Spinal cord (tissue), 10 donors: ENCODE results near the gene NGFR. TPM values are rescaled to one million over a fixed set of nuclear protein-coding genes. Genes with fewer than 3 reads are reported as not detected.

Source experiments
- DNase-seq, 6 donors: peaks; one replicate each; pipeline versions ENCODE4 v3.0.0 to v3.0.0-alpha.2; 2013 to 2015; ENCODE audit warnings: low spot score in 6 of 6, low read depth in 4 of 6
- H3K27ac ChIP-seq: one replicate; pipeline ENCODE4 v1.5.1; 2013; ENCODE audit warnings: low read depth, low read length, control low read depth
- H3K27me3 ChIP-seq: one replicate; pipeline ENCODE4 v1.6.1; 2013; ENCODE audit warnings: low read length; ENCODE audit not compliant: control insufficient read depth, insufficient read depth
- H3K36me3 ChIP-seq: one replicate; pipeline ENCODE4 v1.6.1; 2013; ENCODE audit warnings: low read length; ENCODE audit not compliant: control insufficient read depth, insufficient read depth
- H3K4me1 ChIP-seq: one replicate; pipeline ENCODE4 v1.6.1; 2013; ENCODE audit warnings: low read length; ENCODE audit not compliant: control insufficient read depth, insufficient read depth
- H3K4me3 ChIP-seq: one replicate; pipeline ENCODE4 v1.5.1; 2013; ENCODE audit warnings: low read depth, low read length, control low read depth
- H3K9me3 ChIP-seq: one replicate; pipeline ENCODE4 v1.6.1; 2013; ENCODE audit warnings: low read length; ENCODE audit not compliant: control insufficient read depth, insufficient read depth
- WGBS: methylation state at CpG from one replicate; pipeline ENCODE4 v1.1.5; 2013; ENCODE audit warnings: missing lambda C conversion rate; ENCODE audit not compliant: insufficient coverage; 5-methylcytosine and 5-hydroxymethylcytosine counted together
- polyA plus RNA-seq, 2 donors: library from polyadenylated mRNA; unstranded; fragments of 120-200 nt; gene quantifications; one replicate each; pipeline ENCODE4 v1.2.1, GENCODE V29; 2013; ENCODE audit not compliant: insufficient read length in 2 of 2
- total RNA-seq, 2 donors: library from RNA; depleted of rRNA in 1 of 2; stranded (reverse); fragments of 120-200 nt in 1 of 2; fragments of >200 nt in 1 of 2; gene quantifications; one replicate each; pipeline versions ENCODE4 v1.2.3 to v1.2.4, GENCODE V29; 2013 to 2014
- donor health status: healthy.

NGFR gene
- total and polyA plus RNA-seq, 4 donors = 39.2 to 54.0 (median 42.0) TPM

GRCh38 chr17:49468811-49469385 lies 26.2 kb upstream of the NGFR start:
- DNase-seq = no peak
- Histone ChIP-seq H3K27ac (no peak overlapping the region), H3K4me1 (peaks cover 38% of the 10 kb centered on the region), H3K27me3 (peaks cover 16% of the 10 kb centered on the region), H3K4me3 (no peak overlapping the region), H3K36me3 (no peaks in the 10 kb centered on the region), H3K9me3 (no peaks in the 10 kb centered on the region)
- no CpG with 5 or more reads among the region's 1 CpG for WGBS

DNA sequence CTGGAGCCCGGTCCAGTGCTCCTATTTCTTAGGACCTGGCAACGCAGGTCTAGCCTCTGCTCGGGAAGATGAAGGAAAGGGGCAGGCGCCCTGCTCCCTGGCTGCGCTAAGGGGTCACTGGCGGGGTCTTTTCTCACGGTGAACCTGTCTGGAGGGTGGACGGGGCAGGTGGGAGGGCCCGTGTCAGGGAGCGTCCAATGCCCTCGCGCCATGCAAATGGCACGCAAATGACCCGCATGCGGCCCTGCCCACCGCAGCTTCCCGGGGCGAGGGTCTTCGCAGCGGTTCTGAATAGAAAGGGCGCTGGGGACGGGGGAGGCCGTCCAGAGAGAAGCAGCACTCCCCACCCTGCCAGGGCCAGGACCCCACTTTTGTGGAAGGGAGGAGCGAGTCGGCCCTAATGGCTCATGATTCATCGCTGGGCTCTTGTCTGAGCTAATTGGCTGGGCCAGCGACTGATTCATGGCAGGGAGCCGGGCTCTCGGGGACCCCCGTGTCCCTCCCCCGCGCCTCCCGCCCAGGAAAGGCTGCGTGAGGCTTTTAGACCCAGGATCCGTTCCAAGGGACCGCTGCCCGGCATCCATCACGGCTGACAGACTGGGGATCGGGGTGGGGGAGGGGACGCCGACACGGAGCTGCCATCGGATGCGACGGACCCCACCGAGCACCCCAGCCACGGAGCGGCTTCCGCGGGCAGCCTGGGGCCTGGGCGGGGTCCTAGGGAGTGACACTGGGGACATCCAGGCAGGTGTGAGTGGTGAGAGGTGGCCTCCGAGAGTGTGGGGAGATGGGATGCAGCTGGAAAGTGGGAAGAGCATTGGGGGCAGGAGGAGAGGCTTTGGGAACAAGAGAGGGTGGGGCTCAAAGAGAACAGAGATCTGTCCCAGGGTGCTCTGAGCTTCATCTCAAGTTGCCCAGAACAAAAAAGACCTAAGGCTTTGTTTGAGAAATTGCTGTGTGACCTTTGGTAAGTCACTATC lies 25.0 kb upstream of the NGFR start:
- peaks cover 16% of the 10 kb centered on the region for H3K27me3 ChIP-seq
- WGBS = 4% methylated on average over 52 of the region's 52 CpGs
- DNase-seq = peak in 3 of 6 donors; percentile 25 to 78 (median 76)
- H3K9me3 ChIP-seq = no peaks in the 10 kb centered on the region
- H3K4me1 ChIP-seq = peaks cover 38% of the 10 kb centered on the region
- no peaks in the 10 kb centered on the region for H3K36me3 ChIP-seq
- H3K4me3 ChIP-seq = peak overlapping the region; percentile 19
- no peak overlapping the region for H3K27ac ChIP-seq

DNA sequence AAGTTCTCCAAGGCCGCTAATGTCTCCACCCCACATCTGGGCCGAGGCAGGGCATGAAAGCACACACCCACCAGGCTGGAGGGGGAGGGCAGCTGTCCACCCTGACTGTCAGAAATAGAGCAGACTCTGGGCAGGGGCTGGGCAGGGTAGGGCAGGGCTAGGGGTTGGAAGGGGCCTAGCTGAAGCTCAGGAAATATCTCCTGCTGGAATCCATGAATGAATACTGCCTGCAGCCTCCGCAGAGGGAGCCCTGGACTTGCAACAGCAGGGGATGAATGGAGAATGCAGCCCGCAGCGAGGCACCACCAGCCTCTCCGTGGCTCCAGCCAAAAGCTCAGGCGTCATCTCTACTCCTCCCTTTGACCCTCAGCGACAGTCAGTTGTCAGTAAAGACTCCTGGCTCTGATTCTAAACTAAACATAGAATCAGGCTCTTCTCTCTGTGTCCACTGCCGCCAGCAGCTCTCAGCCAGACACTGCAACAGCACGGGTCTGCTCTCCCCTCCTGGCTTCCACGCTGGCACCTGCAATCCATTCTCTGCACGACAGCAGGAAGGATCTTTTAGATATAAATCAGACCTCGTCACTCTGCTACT lies 23.9 kb upstream of the NGFR start:
- peaks cover 29% of the 10 kb centered on the region for H3K4me1 ChIP-seq
- no peaks in the 10 kb centered on the region for H3K36me3 ChIP-seq
- peak overlapping the region; percentile 29 for H3K27ac ChIP-seq
- peak in 2 of 6 donors; percentile 69 to 75 for DNase-seq
- WGBS = 20% methylated on average over 11 of the region's 13 CpGs
- no peaks in the 10 kb centered on the region for H3K9me3 ChIP-seq
- H3K27me3 ChIP-seq = peaks cover 16% of the 10 kb centered on the region
- H3K4me3 ChIP-seq = no peak overlapping the region

DNA sequence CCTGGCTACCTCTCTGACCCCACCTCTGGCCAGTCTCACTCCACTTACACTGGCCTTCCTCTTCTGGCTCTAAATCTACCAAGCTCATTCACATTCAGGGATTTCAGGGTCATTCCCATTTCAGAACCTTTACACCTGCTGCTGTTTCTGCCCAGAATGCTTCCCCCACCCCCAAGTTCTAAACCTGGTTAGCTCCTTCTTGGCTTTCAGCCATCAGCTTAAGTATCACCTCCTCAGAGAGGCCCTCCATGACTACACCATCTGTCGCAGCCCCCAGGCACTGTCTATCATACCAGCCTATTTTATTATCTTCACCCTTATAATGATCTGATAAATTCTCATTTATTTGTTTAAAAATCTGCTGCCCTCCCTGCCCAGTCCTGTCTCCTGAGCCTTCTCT lies 23.3 kb upstream of the NGFR start:
- no peak overlapping the region for H3K4me3 ChIP-seq
- H3K36me3 ChIP-seq = no peaks in the 10 kb centered on the region
- DNase-seq = no peak
- peaks cover 16% of the 10 kb centered on the region for H3K27me3 ChIP-seq
- no CpG with 5 or more reads among the region's 1 CpG for WGBS
- H3K27ac ChIP-seq = no peak overlapping the region
- no peaks in the 10 kb centered on the region for H3K9me3 ChIP-seq
- peaks cover 29% of the 10 kb centered on the region for H3K4me1 ChIP-seq

DNA sequence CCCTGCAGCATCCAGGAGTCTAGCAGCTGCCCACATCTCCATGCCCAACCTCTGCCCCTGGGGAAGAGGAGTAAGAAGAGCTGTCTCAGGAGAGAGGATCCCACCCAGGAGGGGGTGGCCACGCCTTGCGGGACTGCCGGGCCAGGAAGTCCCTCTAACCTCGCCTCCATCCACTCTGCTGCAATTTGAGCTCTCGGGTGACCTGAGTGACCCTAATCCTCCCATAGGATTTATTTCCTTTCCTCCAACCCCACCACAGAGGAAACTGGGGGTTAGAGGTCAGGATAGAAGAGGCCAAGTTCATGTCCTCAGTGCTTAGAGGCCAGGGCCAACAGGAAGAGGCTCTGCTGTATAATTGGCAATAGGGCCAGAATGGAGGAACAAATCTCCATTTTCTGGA lies 22.6 kb upstream of the NGFR start:
- DNase-seq = no peak
- no peaks in the 10 kb centered on the region for H3K36me3 ChIP-seq
- H3K27ac ChIP-seq = no peak overlapping the region
- no peak overlapping the region for H3K4me3 ChIP-seq
- peaks cover 16% of the 10 kb centered on the region for H3K27me3 ChIP-seq
- peaks cover 29% of the 10 kb centered on the region for H3K4me1 ChIP-seq
- no peaks in the 10 kb centered on the region for H3K9me3 ChIP-seq
- no CpG with 5 or more reads among the region's 5 CpGs for WGBS

DNA sequence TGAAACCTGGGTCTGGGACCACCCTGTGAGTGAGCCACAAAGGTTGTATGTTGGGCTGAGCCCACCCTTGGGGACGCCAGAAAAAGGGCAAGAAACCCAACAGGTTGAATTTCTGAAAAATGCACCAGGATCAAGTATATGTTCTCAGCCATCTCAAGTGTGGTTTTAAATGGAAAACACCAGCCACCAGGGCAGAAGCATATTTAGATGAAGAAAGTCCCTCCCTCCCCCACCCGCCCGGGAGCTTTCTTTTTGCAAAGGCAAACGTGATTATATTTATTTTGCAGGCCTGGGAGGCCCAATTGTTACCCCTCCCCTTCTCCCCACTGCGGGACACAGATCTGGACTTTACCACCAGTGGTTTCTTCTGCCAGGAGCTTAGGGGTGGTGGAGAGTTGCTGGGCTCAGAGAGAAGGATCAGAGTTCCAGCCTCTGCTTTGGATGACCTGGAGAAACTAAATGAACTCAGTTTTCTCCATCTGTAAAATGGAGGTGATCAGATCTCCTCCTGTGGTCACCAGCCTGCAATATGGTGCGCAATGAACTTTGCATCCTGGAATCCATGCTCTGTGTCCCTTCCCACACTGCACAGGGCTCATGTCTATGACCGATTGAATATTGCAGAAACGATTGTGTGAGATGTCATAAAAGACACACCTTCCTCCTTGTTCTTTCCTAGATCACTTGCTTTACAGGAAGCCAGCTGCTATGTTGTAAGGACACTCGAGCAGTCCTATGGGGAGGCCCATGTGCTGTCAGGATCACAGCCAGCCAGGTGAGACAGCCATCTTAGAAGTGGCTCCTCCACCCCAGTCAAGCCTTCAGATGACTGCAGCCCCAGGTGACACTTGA lies 21.0 kb upstream of the NGFR start:
- Histone ChIP-seq H3K4me3 (no peak overlapping the region), H3K9me3 (no peaks in the 10 kb centered on the region), H3K4me1 (peaks cover 29% of the 10 kb centered on the region), H3K27me3 (peaks cover 16% of the 10 kb centered on the region), H3K36me3 (no peaks in the 10 kb centered on the region), H3K27ac (no peak overlapping the region)
- WGBS = 83% methylated on average over 4 of the region's 9 CpGs
- DNase-seq = no peak

GRCh38 chr17:49477709-49478108 lies 17.4 kb upstream of the NGFR start:
- Histone ChIP-seq H3K9me3 (no peaks in the 10 kb centered on the region), H3K4me3 (no peak overlapping the region), H3K36me3 (no peaks in the 10 kb centered on the region), H3K4me1 (peaks cover 9% of the 10 kb centered on the region), H3K27ac (no peak overlapping the region), H3K27me3 (peaks cover 2% of the 10 kb centered on the region)
- no peak for DNase-seq
- WGBS = 47% methylated on average over 3 of the region's 3 CpGs

- WGBS = 45% methylated on average over 2 of the region's 5 CpGs
- Histone ChIP-seq H3K4me3 (no peak overlapping the region), H3K4me1 (peaks cover 20% of the 10 kb centered on the region), H3K27me3 (peaks cover 14% of the 10 kb centered on the region), H3K27ac (no peak overlapping the region), H3K36me3 (no peaks in the 10 kb centered on the region), H3K9me3 (no peaks in the 10 kb centered on the region)
- no peak for DNase-seq
Measured at GRCh38 chr17:49480836-49481615, 14.1 kb upstream of the NGFR start.
